Stimulated activated naive B cell treated with anti-CD40 and anti-IgM and Interleukin-4, amounts not matched to agents 10 μg/mL and 1 μg/mL and 100 μg/mL, for 72 hours (primary cell): ENCODE data around the gene IGFLR1.

Experiments
- ATAC-seq, 2 donors: fragments of 150-1000 bp; cut with Tn5 transposase; replicated peaks; 2 replicates each; pipeline ENCODE4 v1.10.0; 2021; ENCODE audit warnings: moderate library complexity in 1 of 2
- DNase-seq: peaks from one replicate; pipeline ENCODE4 v3.0.0; 2021
- H3K27ac Mint-ChIP-seq: one replicate; pipeline ENCODE4 v1.8.0; 2022; ENCODE audit warnings: mild to moderate bottlenecking, mixed read lengths
- H3K27me3 Mint-ChIP-seq, 2 donors: one replicate each; pipeline ENCODE4 v1.8.0; 2022; ENCODE audit warnings: mixed read lengths in 2 of 2
- H3K36me3 Mint-ChIP-seq, 2 donors: one replicate each; pipeline ENCODE4 v1.8.0; 2022; ENCODE audit warnings: mixed read lengths in 2 of 2, mild to moderate bottlenecking in 1 of 2
- H3K4me1 Mint-ChIP-seq, 2 donors: one replicate each; pipeline ENCODE4 v1.8.0; 2022; ENCODE audit warnings: mixed read lengths in 2 of 2, mild to moderate bottlenecking in 1 of 2
- H3K4me3 Mint-ChIP-seq, 2 donors: one replicate each; pipeline ENCODE4 v1.8.0; 2022; ENCODE audit warnings: mild to moderate bottlenecking in 2 of 2, mixed read lengths in 2 of 2, moderate library complexity in 1 of 2
- H3K9me3 Mint-ChIP-seq, 2 donors: one replicate each; pipeline ENCODE4 v1.8.0; 2022; ENCODE audit warnings: mixed read lengths in 2 of 2, mild to moderate bottlenecking in 1 of 2

The IGFLR1 gene

GRCh38 chr19:35723671-35724070, 18.6 kb downstream of the IGFLR1 start:
- Mint-ChIP-seq H3K36me3 (peaks cover 71 to 76% of the 10 kb centered on the region in 2 donors), H3K4me1 (peaks cover 25 to 47% of the 10 kb centered on the region in 2 donors), H3K27me3 (no peaks in the 10 kb centered on the region), H3K9me3 (no peaks in the 10 kb centered on the region), H3K27ac (no peak overlapping the region), H3K4me3 (no peak overlapping the region)
- no peak for DNase-seq
- no peak for ATAC-seq

GRCh38 chr19:35722897-35723296, 19.4 kb downstream of the IGFLR1 start:
- H3K4me1 Mint-ChIP-seq = peaks cover 23 to 48% of the 10 kb centered on the region in 2 donors

GRCh38 chr19:35722461-35722860, 19.8 kb downstream of the IGFLR1 start:
- Mint-ChIP-seq H3K9me3 (no peaks in the 10 kb centered on the region), H3K4me3 (no peak overlapping the region), H3K4me1 (peaks cover 23 to 48% of the 10 kb centered on the region in 2 donors), H3K27me3 (no peaks in the 10 kb centered on the region), H3K36me3 (peaks cover 60 to 64% of the 10 kb centered on the region in 2 donors), H3K27ac (peak overlapping the region; percentile 76)
- ATAC-seq (no peak), DNase-seq (no peak)

More at GRCh38 chr19:35722897-35723296, 19.4 kb downstream of the IGFLR1 start:
- Mint-ChIP-seq H3K9me3 (no peaks in the 10 kb centered on the region), H3K27ac (peak overlapping the region; percentile 76), H3K36me3 (peaks cover 64 to 68% of the 10 kb centered on the region in 2 donors), H3K4me3 (no peak overlapping the region), H3K27me3 (no peaks in the 10 kb centered on the region)
- DNase-seq = no peak
- ATAC-seq = no peak

GRCh38 chr19:35721374-35721773, 20.9 kb downstream of the IGFLR1 start:
- peaks cover 25 to 53% of the 10 kb centered on the region in 2 donors for H3K4me1 Mint-ChIP-seq
- no peaks in the 10 kb centered on the region for H3K27me3 Mint-ChIP-seq
- H3K27ac Mint-ChIP-seq = peak overlapping the region; percentile 77
- H3K36me3 Mint-ChIP-seq = peaks cover 56 to 63% of the 10 kb centered on the region in 2 donors
- DNase-seq = no peak
- H3K4me3 Mint-ChIP-seq = no peak overlapping the region
- ATAC-seq = no peak
- no peaks in the 10 kb centered on the region for H3K9me3 Mint-ChIP-seq

GRCh38 chr19:35720648-35721047, 21.6 kb downstream of the IGFLR1 start:
- Mint-ChIP-seq H3K4me1 (peaks cover 29 to 60% of the 10 kb centered on the region in 2 donors), H3K4me3 (no peak overlapping the region), H3K27me3 (no peaks in the 10 kb centered on the region), H3K36me3 (peaks cover 51 to 63% of the 10 kb centered on the region in 2 donors), H3K9me3 (no peaks in the 10 kb centered on the region), H3K27ac (peak overlapping the region; percentile 65)
- DNase-seq (no peak), ATAC-seq (no peak)

- peaks cover 46 to 58% of the 10 kb centered on the region in 2 donors for H3K36me3 Mint-ChIP-seq
- DNase-seq (no peak), ATAC-seq (no peak)
- no peak overlapping the region for H3K4me3 Mint-ChIP-seq
- H3K9me3 Mint-ChIP-seq = no peaks in the 10 kb centered on the region
- peak overlapping the region; percentile 95 for H3K27ac Mint-ChIP-seq
- H3K4me1 Mint-ChIP-seq = peaks cover 30 to 65% of the 10 kb centered on the region in 2 donors
- no peaks in the 10 kb centered on the region for H3K27me3 Mint-ChIP-seq
Observed at GRCh38 chr19:35720163-35720524, 22.1 kb downstream of the IGFLR1 start.

GRCh38 chr19:35719402-35720162, 22.7 kb downstream of the IGFLR1 start:
- no peaks in the 10 kb centered on the region for H3K27me3 Mint-ChIP-seq
- H3K27ac Mint-ChIP-seq = peak overlapping the region; percentile 95
- DNase-seq = no peak
- H3K36me3 Mint-ChIP-seq = peaks cover 45 to 61% of the 10 kb centered on the region in 2 donors
- peak overlapping the region; percentile 91 for H3K4me3 Mint-ChIP-seq
- ATAC-seq = no peak
- H3K9me3 Mint-ChIP-seq = no peaks in the 10 kb centered on the region
- peaks cover 35 to 69% of the 10 kb centered on the region in 2 donors for H3K4me1 Mint-ChIP-seq

- ATAC-seq = peak; percentile 0 to 3
- Mint-ChIP-seq H3K27me3 (no peaks in the 10 kb centered on the region), H3K27ac (peak overlapping the region; percentile 95), H3K9me3 (no peaks in the 10 kb centered on the region), H3K36me3 (peaks cover 42 to 64% of the 10 kb centered on the region in 2 donors), H3K4me1 (peaks cover 46 to 72% of the 10 kb centered on the region in 2 donors), H3K4me3 (peak overlapping the region; percentile 91)
- DNase-seq = no peak
Observed at GRCh38 chr19:35718345-35719041, 23.8 kb downstream of the IGFLR1 start.

GRCh38 chr19:35717665-35718344, 24.4 kb downstream of the IGFLR1 start, which contains the start of gene KMT2B:
Gene KMT2B, plus strand, starts transcription at chr19:35718003. Its CDS starts 16 bp downstream, at chr19:35718019.
- no peaks in the 10 kb centered on the region for H3K9me3 Mint-ChIP-seq
- DNase-seq (peak; percentile 97), ATAC-seq (peak; percentile 58 to 69)
- peaks cover 36 to 61% of the 10 kb centered on the region in 2 donors for H3K36me3 Mint-ChIP-seq
- H3K4me1 Mint-ChIP-seq = peaks cover 53 to 79% of the 10 kb centered on the region in 2 donors
- H3K27ac Mint-ChIP-seq = peak within 1 kb of the TSS; percentile 95
- H3K4me3 Mint-ChIP-seq = peak within 1 kb of the TSS; percentile 91 to 97
- no peaks in the 10 kb centered on the region for H3K27me3 Mint-ChIP-seq

- H3K4me3 Mint-ChIP-seq = peak overlapping the region; percentile 88 to 97
- H3K27me3 Mint-ChIP-seq = no peaks in the 10 kb centered on the region
- peak overlapping the region; percentile 93 for H3K27ac Mint-ChIP-seq
- ATAC-seq (peak; percentile 76 to 82), DNase-seq (peak; percentile 74)
- H3K9me3 Mint-ChIP-seq = no peaks in the 10 kb centered on the region
- peaks cover 57 to 80% of the 10 kb centered on the region in 2 donors for H3K4me1 Mint-ChIP-seq
- peaks cover 35 to 56% of the 10 kb centered on the region in 2 donors for H3K36me3 Mint-ChIP-seq
Observed at GRCh38 chr19:35716801-35717664, 25.2 kb downstream of the IGFLR1 start.

GRCh38 chr19:35715981-35716800, 26.1 kb downstream of the IGFLR1 start:
- Mint-ChIP-seq H3K36me3 (peaks cover 31 to 52% of the 10 kb centered on the region in 2 donors), H3K27ac (peak overlapping the region; percentile 93), H3K4me1 (peaks cover 59 to 80% of the 10 kb centered on the region in 2 donors), H3K9me3 (peaks cover 2 to 4% of the 10 kb centered on the region in 2 donors), H3K4me3 (peak overlapping the region; percentile 88 to 97), H3K27me3 (no peaks in the 10 kb centered on the region)
- ATAC-seq (peak in 1 of 2 donors; percentile 0), DNase-seq (no peak)

GRCh38 chr19:35715355-35715809, 26.9 kb downstream of the IGFLR1 start:
- Mint-ChIP-seq H3K4me1 (peaks cover 62 to 82% of the 10 kb centered on the region in 2 donors), H3K27ac (peak overlapping the region; percentile 93), H3K27me3 (no peaks in the 10 kb centered on the region), H3K4me3 (peak overlapping the region; percentile 88 to 97), H3K36me3 (peaks cover 25 to 46% of the 10 kb centered on the region in 2 donors), H3K9me3 (peaks cover 2 to 4% of the 10 kb centered on the region in 2 donors)
- DNase-seq = no peak
- ATAC-seq = no peak
